ENCODE data around the gene PLCL1. TPM values are rescaled to one million over a fixed set of nuclear protein-coding genes. Genes with fewer than 3 reads are reported as not detected.

PLCL1 gene
- total and polyA plus RNA-seq, 10 of the 15 experiments (the other 5 are each of a cell fraction or from before 2014, with no cell fraction given) = 0.03 to 1.5 (median 0.22) TPM

GRCh38 chr2:198162276-198162675 is 357.9 kb downstream of the PLCL1 start:
- no peaks in the 10 kb centered on the region; a peak in 2 of 4 replicates for H3K27me3 ChIP-seq (replicated peaks in 1 of 2; ENCODE audit: control insufficient read depth in 2 of 2, insufficient read depth in 2 of 2, low read length in 1 of 2)
- SMC1A ChIA-PET (ENCODE audit: uncharacterized antibody, unreplicated experiment) = interaction anchor here (1.0 kb wide), 1 partner anchor 11 kb away, joined by 3 read pairs; no protein-coding TSS in a partner anchor
- H2AFZ ChIP-seq (ENCODE audit: control insufficient read depth, low read depth, low read length) = no peak overlapping the region
- RAD21 ChIA-PET (ENCODE audit: unreplicated experiment) = no interaction called here
- no TSS peak for BruUV-seq (replicated peaks)
- no peaks in the 10 kb centered on the region for H4K20me1 ChIP-seq (ENCODE audit: control insufficient read depth, insufficient read depth)
- no peaks in the 10 kb centered on the region for H3K79me2 ChIP-seq (ENCODE audit: control insufficient read depth, insufficient read depth, low read length)
- CTCF ChIA-PET = no interaction called here
- H3K36me3 ChIP-seq (ENCODE audit: control insufficient read depth in 2 of 2, insufficient read depth in 2 of 2, low read length in 1 of 2) = no peaks in the 10 kb centered on the region
- no peak overlapping the region for H3K27ac ChIP-seq (ENCODE audit: control insufficient read depth, insufficient read depth)
- FAIRE-seq (no peak), DNase-seq (ENCODE audit: low read depth, low spot score) (no peak), ATAC-seq (no peak)
- POLR2A ChIA-PET = no interaction called here
- H3K9ac ChIP-seq (ENCODE audit: control insufficient read depth, insufficient read depth, low read length) = no peak overlapping the region
- no peaks in the 10 kb centered on the region; the same call in 2 of the 3 replicates for H3K9me3 ChIP-seq (replicated peaks; ENCODE audit: control insufficient read depth, insufficient read depth, low read length)
- no peaks in the 10 kb centered on the region for H3K4me1 ChIP-seq (ENCODE audit: control insufficient read depth, insufficient read depth, low read length)
- no peak overlapping the region for H3K4me3 ChIP-seq
- intact Hi-C loops (cut with micrococcal nuclease; ENCODE audit: unreplicated experiment) (no loop called here), in situ Hi-C loops (cut with MboI) (no loop called here)
- no peak overlapping the region for H3K4me2 ChIP-seq (ENCODE audit: control insufficient read depth, insufficient read depth)
- no peak for TF ChIP-seq BMI1 (IDR thresholded peaks at IDR 0.05; ENCODE audit: borderline replicate concordance)
- TF ChIP-seq EZH2 (IDR thresholded peaks at IDR 0.05; ENCODE audit: borderline replicate concordance, control insufficient read depth, low read depth, low read length) = no peak
- no peak for TF ChIP-seq ZBTB4 (CRISPR knock-in tag; IDR thresholded peaks at IDR 0.05)
- TF ChIP-seq ATF7 (IDR thresholded peaks at IDR 0.05; ENCODE audit: low read depth) = no peak
- no peak for TF ChIP-seq USF1 (IDR thresholded peaks at IDR 0.05; ENCODE audit: borderline replicate concordance, extremely low read length, insufficient read depth, low read depth, low read length)
- no peak for TF ChIP-seq ZBED1 (IDR thresholded peaks at IDR 0.05; ENCODE audit: borderline replicate concordance)
- no peak for TF ChIP-seq EED (IDR thresholded peaks at IDR 0.05; ENCODE audit: low read depth)
- no peak for TF ChIP-seq CBX5 (IDR thresholded peaks at IDR 0.05; ENCODE audit: low read depth)
- TF ChIP-seq E2F8 (IDR thresholded peaks at IDR 0.05; ENCODE audit: low read depth, partially characterized antibody) = no peak
- no peak for TF ChIP-seq WRNIP1 (IDR thresholded peaks at IDR 0.05; ENCODE audit: borderline replicate concordance, low read depth, low read length)
- TF ChIP-seq MXI1 (IDR thresholded peaks at IDR 0.05; ENCODE audit: low read depth, low read length) = no peak
- no peak for TF ChIP-seq ZNF207 (IDR thresholded peaks at IDR 0.05; ENCODE audit: borderline replicate concordance)
- TF ChIP-seq TCF12 (IDR thresholded peaks at IDR 0.05; ENCODE audit: low read depth, low read length) = no peak
- no peak for TF ChIP-seq CBFB (IDR thresholded peaks at IDR 0.05; ENCODE audit: low read depth)
- no peak for TF ChIP-seq RBBP5 (conservative IDR thresholded peaks at IDR 0.05)
